D721Med (cell line): ENCODE results near the gene PSMD12.
A peak's percentile ranks its signal among the peaks of the same experiment; 100 is the strongest.

Source experiments
- DNase-seq: peaks from one replicate; pipeline ENCODE4 v3.0.0; 2011; ENCODE audit warnings: low spot score; ENCODE audit not compliant: insufficient read length
- FAIRE-seq: peaks from 2 replicates; lab custom pipeline; 2011; peaks lifted over from hg19 to GRCh38; lab: Jason Lieb, UNC
- CTCF ChIP-seq: IDR thresholded peaks from 2 replicates; pipeline ENCODE4 v1.5.1; 2012; ENCODE audit warnings: mild to moderate bottlenecking, control low read depth; ENCODE audit not compliant: insufficient read depth; ENCODE audit errors: missing control alignments

PSMD12 gene

GRCh38 chr17:67293251-67294203 lies 72.8 kb downstream of the PSMD12 start:
- DNase-seq, result peak; percentile 43
- no peak for FAIRE-seq
- TF ChIP-seq CTCF, result peak; percentile 68

- no peak for TF ChIP-seq CTCF
- DNase-seq (no peak), FAIRE-seq (no peak)
Measured at GRCh38 chr17:67290711-67291291, 75.6 kb downstream of the PSMD12 start.

GRCh38 chr17:67290244-67290643 lies 76.1 kb downstream of the PSMD12 start:
- no peak for TF ChIP-seq CTCF
- DNase-seq (no peak), FAIRE-seq (no peak)

GRCh38 chr17:67289181-67289876 lies 77.0 kb downstream of the PSMD12 start:
- no peak for TF ChIP-seq CTCF
- FAIRE-seq, result no peak
- no peak for DNase-seq
